GM12878 (cell line): ENCODE measurements around the gene B4GALT3. TPM values are rescaled to one million over a fixed set of nuclear protein-coding genes. Genes with fewer than 3 reads are reported as not detected.

Experiments
- ATAC-seq: fragments of 200-7000 bp; cut with Tn5 transposase; 3 replicates; pipeline ENCODE4 v1.9.1; 2020; ENCODE audit warnings: mild to moderate bottlenecking, moderate library complexity
- BruUV-seq: library from RNA; stranded (reverse); fragments of 400-500 nt; replicated peaks from 2 replicates; lab custom pipeline; 2021; lab: Mats Ljungman, UMichigan
- CTCF ChIA-PET: fragments of 300-600 bp; sonication (Branson Sonifier 250); formaldehyde crosslinking; extraction: SDS; loops from one replicate; lab custom pipeline; 2021; ENCODE audit warnings: inconsistent platforms; lab: Yijun Ruan, JAX
- POLR2A ChIA-PET: fragments of 350-600 bp; formaldehyde crosslinking; extraction: SDS; loops from one replicate; lab custom pipeline; 2021; ENCODE audit warnings: inconsistent platforms; lab: Charles Lee
- RAD21 ChIA-PET: fragments of 300-600 bp; sonication (Branson Sonifier 250); formaldehyde crosslinking; loops from one replicate; lab custom pipeline; 2023; ENCODE audit warnings: antibody characterized with exemption; ENCODE audit not compliant: unreplicated experiment; lab: Charles Lee
- SMC1A ChIA-PET: fragments of 300-600 bp; sonication (Branson Sonifier 250); formaldehyde crosslinking; loops from one replicate; lab custom pipeline; 2023; ENCODE audit not compliant: unreplicated experiment, uncharacterized antibody; lab: Charles Lee
- DNase-seq: peaks from one replicate; pipeline ENCODE4 v3.0.0-alpha.2; 2011; ENCODE audit warnings: low read depth, low spot score
- FAIRE-seq: peaks from 3 replicates; lab custom pipeline; 2011; peaks lifted over from hg19 to GRCh38; lab: Jason Lieb, UNC
- H2AFZ ChIP-seq: 2 replicates; pipeline ENCODE4 v1.6.0; 2011; ENCODE audit warnings: low read depth, low read length, control low read depth; ENCODE audit not compliant: control insufficient read depth
- H3K27ac ChIP-seq: 2 replicates; pipeline ENCODE4 v1.5.1; 2011; ENCODE audit warnings: control low read depth; ENCODE audit not compliant: control insufficient read depth, insufficient read depth
- H3K27me3 ChIP-seq, 2 experiments: replicated peaks in 1 of 2; 2 replicates each; pipeline versions ENCODE4 v1.6.0 to v1.6.1; 2011; ENCODE audit warnings: low read length in 1 of 2; ENCODE audit not compliant: control insufficient read depth in 2 of 2, insufficient read depth in 2 of 2
- H3K36me3 ChIP-seq, 2 experiments: 2 replicates each; pipeline ENCODE4 v1.5.1; 2011; ENCODE audit warnings: low read length in 1 of 2; ENCODE audit not compliant: control insufficient read depth in 2 of 2, insufficient read depth in 2 of 2
- H3K4me1 ChIP-seq: 2 replicates; pipeline ENCODE4 v1.6.1; 2011; ENCODE audit warnings: mild to moderate bottlenecking, low read length, moderate library complexity, mixed read lengths; ENCODE audit not compliant: control insufficient read depth, insufficient read depth
- H3K4me2 ChIP-seq: 2 replicates; pipeline ENCODE4 v1.6.0; 2011; ENCODE audit warnings: control low read depth; ENCODE audit not compliant: control insufficient read depth, insufficient read depth
- H3K4me3 ChIP-seq: fragments of 200-600 bp; sonication (generic); 2 replicates; pipeline ENCODE4 v1.5.1; 2016
- H3K79me2 ChIP-seq: 2 replicates; pipeline ENCODE4 v1.6.0; 2011; ENCODE audit warnings: low read length; ENCODE audit not compliant: control insufficient read depth, insufficient read depth
- H3K9ac ChIP-seq: 2 replicates; pipeline ENCODE4 v1.8.0; 2011; ENCODE audit warnings: low read length, control low read depth, mixed read lengths; ENCODE audit not compliant: control insufficient read depth, insufficient read depth
- H3K9me3 ChIP-seq: replicated peaks from 3 replicates; pipeline ENCODE4 v1.5.1; 2011; ENCODE audit warnings: mild to moderate bottlenecking, low read length; ENCODE audit not compliant: control insufficient read depth, insufficient read depth
- H4K20me1 ChIP-seq: 2 replicates; pipeline ENCODE4 v1.6.0; 2011; ENCODE audit not compliant: control insufficient read depth, insufficient read depth
- BACH1 ChIP-seq: fragments of 450-650 bp; IDR thresholded peaks from 2 replicates; pipeline ENCODE4 v1.6.1; 2017; ENCODE audit warnings: mild to moderate bottlenecking, borderline replicate concordance
- CREB1 ChIP-seq: IDR thresholded peaks from 2 replicates; pipeline ENCODE4 v1.6.1; 2012; ENCODE audit warnings: low read depth, mild to moderate bottlenecking, inconsistent platforms
- ETV6 ChIP-seq, 2 experiments: fragments of 450-650 bp in 1 of 2; IDR thresholded peaks in 1 of 2; conservative IDR thresholded peaks in 1 of 2; 2 replicates each; pipeline ENCODE4 v1.6.1; 2014; ENCODE audit warnings: antibody characterized with exemption in 1 of 2, borderline replicate concordance in 1 of 2, low read depth in 1 of 2, mild to moderate bottlenecking in 1 of 2, moderate library complexity in 1 of 2
- HSF1 ChIP-seq: fragments of 150-350 bp; IDR thresholded peaks from 2 replicates; pipeline ENCODE4 v1.6.1; 2014; ENCODE audit warnings: mild to moderate bottlenecking, low read depth, low read length
- PBX3 ChIP-seq: IDR thresholded peaks from 2 replicates; pipeline ENCODE4 v1.6.1; 2011; ENCODE audit warnings: mild to moderate bottlenecking, low read depth, low read length, moderate library complexity; ENCODE audit not compliant: insufficient replicate concordance
- YBX1 ChIP-seq: fragments of 450-650 bp; IDR thresholded peaks from 2 replicates; pipeline ENCODE4 v1.6.1; 2016; ENCODE audit warnings: antibody characterized with exemption
- ZNF687 ChIP-seq: fragments of 450-650 bp; IDR thresholded peaks from 2 replicates; pipeline ENCODE4 v1.6.1; 2017; ENCODE audit warnings: mild to moderate bottlenecking, moderate library complexity
- WGBS: methylation state at CpG from one replicate; pipeline ENCODE4 v1.1.6; 2016; ENCODE audit warnings: low lambda C conversion rate; ENCODE audit not compliant: insufficient replicate concordance, insufficient coverage; ENCODE audit errors: missing lambda C conversion rate; 5-methylcytosine and 5-hydroxymethylcytosine counted together
- in situ Hi-C: fragments of 300-500 bp; cut with MboI; formaldehyde crosslinking; loops from 9 replicates; pipeline ENCODE4 v1.14.3; 2018; ENCODE audit warnings: mixed read lengths
- intact Hi-C: fragments of 100-400 bp; cut with micrococcal nuclease; formaldehyde crosslinking; loops from one replicate; pipeline ENCODE4 v1.14.2; 2022; ENCODE audit not compliant: unreplicated experiment
- polyA plus RNA-seq, 11 experiments: library from polyadenylated mRNA; depleted of rRNA in 4 of 11; unstranded in 6 of 11; stranded (reverse) in 5 of 11; fragments of >200 nt; fragmentation: Nextera tagmentation in 4 of 11; fragmentation: Illumina TruSeq in 1 of 11; extraction: Ambion mirVana in 4 of 11; extraction: Trizol in 1 of 11; gene quantifications; 1 replicate in 1 of 11; 2 replicates in 10 of 11; pipeline versions ENCODE4 v1.2.1 to v1.2.3, GENCODE V29; 2011 to 2016; ENCODE audit warnings: inconsistent platforms in 2 of 11, missing spikeins in 2 of 11, low read depth in 1 of 11
- total RNA-seq, 4 experiments: library from RNA; depleted of rRNA in 3 of 4; stranded (reverse); fragments of >200 nt in 3 of 4; fragmentation: Illumina TruSeq in 1 of 4; extraction: Trizol in 1 of 4; gene quantifications; 2 replicates each; pipeline versions ENCODE4 v1.2.1 to v1.2.3, GENCODE V29; 2013 to 2021

B4GALT3 gene
- total and polyA plus RNA-seq, 10 of the 15 experiments (the other 5 are each of a cell fraction or from before 2014, with no cell fraction given): 27.1 to 58.9 (median 42.6) TPM

GRCh38 chr1:161153176-161153575, 24.1 kb downstream of the B4GALT3 start (continued):
- TF ChIP-seq PBX3: no peak
- no peak for TF ChIP-seq ETV6 (conservative IDR thresholded peaks at IDR 0.05 in 1 of 2, IDR thresholded peaks at IDR 0.05 in 1 of 2; ENCODE audit: borderline replicate concordance in 1 of 2, low read depth in 1 of 2)
- TF ChIP-seq BACH1: no peak
- no peak for TF ChIP-seq YBX1

GRCh38 chr1:161145832-161146231, 31.5 kb downstream of the B4GALT3 start:
- Histone ChIP-seq H3K27ac (no peak overlapping the region), H3K4me1 (no peaks in the 10 kb centered on the region), H3K4me3 (no peak overlapping the region), H3K9me3 (no peaks in the 10 kb centered on the region), H2AFZ (no peak overlapping the region), H3K27me3 (no peaks in the 10 kb centered on the region), H3K36me3 (no peaks in the 10 kb centered on the region), H3K4me2 (no peak overlapping the region), H4K20me1 (no peaks in the 10 kb centered on the region), H3K9ac (no peak overlapping the region), H3K79me2 (no peaks in the 10 kb centered on the region)
- FAIRE-seq (no peak), DNase-seq (no peak), ATAC-seq (no peak)
- ChIA-PET SMC1A (interaction anchor here (0.8 kb wide), 2 partner anchors 12 to 13 kb away, joined by 3 read pairs; partner anchors contain the start of gene DEDD), CTCF (interaction anchor here (0.7 to 1.1 kb wide), 3 partner anchors 19 to 154 kb away, joined by 3 read pairs; no protein-coding TSS in a partner anchor), POLR2A (interaction anchor here (1.0 kb wide), 1 partner anchor 11 kb away, joined by 6 read pairs; no protein-coding TSS in a partner anchor), RAD21 (no interaction called here)
- BruUV-seq: no TSS peak
- intact Hi-C loops: no loop called here
- in situ Hi-C loops: no loop called here
- TF ChIP-seq HSF1 (no peak), CREB1 (no peak), ZNF687 (no peak)
- 81% methylated on average over 3 of the region's 3 CpGs for WGBS
